ENCODE data around the gene MAPK8.
A peak's percentile ranks its signal among the peaks of the same experiment; 100 is the strongest.
"Not testable (repeated sequence)": the region's sequence is repeated elsewhere in the genome, so short reads cannot be mapped to it uniquely, and the experiment has no call there.

MAPK8 gene

DNA sequence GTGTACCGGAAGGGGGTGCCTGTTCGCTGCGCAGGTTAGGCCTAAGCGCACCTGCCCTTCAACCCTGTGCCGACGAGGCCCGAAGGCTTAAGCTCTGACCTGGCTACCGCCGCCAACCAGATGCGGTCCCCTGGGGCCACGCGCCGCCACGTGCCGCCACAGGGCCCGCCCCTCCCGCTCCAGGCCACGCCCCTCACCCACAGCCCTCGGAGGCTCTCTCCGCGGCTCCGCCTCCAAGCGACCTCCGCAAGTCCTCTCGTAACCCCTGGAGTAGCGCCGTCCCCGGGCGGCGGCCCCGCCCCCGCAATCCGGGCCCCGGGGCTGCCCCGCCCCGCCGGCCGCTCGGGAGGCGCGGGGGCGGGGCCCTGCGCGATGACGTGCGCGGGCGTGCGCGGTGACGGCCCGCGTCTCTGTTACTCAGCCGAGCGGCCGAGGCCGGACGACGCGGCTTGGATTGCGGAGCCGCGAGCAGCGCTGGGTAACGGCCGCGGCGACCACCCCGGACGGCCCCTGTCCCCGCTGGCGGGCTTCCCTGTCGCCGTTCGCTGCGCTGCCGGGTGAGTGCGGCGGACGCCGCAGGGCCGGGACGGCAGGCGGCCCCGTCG is at the start of gene MAPK8:
TSS of gene MAPK8 (plus strand) at position 413 of the 605 bp plus-strand sequence. CDS start 94,984 bp downstream, outside the sequence.
- peak within 1 kb of the TSS; percentile 58 to 94 (median 86) for H3K4me3 ChIP-seq
- peak within 1 kb of the TSS; percentile 78 to 98 (median 92) for H3K27ac ChIP-seq

DNA sequence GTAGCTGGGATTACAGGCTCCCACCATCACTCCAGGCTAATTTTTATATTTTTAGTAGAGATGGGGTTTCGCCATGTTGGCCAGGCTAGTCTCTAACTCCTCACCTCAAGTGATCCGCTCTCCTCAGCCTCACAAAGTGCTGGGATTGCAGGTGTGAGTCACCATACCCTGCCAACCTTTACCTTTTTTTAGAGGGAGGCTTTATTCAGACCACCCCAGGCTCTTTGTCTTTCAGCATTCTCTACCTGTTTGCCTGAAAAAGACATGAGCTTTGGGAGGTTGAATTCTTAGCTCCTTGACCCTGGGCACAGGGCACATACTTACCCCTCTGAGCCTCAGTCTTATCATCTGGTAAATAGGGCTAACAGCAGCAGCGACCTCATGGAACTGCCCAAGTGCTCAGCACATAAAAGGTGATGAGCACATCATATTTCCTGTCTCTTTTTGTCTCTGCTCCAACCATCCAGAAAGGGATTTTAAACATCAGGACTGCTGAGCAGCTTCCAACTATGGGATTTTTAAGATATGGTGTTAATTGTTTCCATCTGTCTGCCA is 49.0 kb upstream of the MAPK8 start:
- Histone ChIP-seq H3K4me3 (no peak overlapping the region), H3K27ac (no peak overlapping the region)

DNA sequence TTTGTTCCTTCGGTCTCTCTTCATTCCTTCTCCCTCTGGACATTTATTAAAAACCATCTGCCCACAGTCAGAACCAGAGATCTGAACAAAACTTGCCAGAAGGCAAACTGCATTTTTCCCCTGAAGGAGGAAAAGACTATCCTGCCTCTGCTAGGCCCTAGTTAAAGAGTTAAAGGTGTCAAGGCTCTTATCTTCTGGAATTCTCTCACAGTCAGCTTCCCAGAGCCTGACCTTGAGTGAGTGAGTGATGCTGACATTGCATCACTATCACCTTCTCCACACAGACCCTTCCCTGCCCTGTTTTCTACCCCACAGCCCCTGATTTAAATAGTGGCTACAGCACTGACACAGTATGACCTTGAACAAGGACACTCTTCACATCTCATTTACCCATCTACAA is 48.4 kb upstream of the MAPK8 start:
- Histone ChIP-seq H3K27ac (no peak overlapping the region), H3K4me3 (no peak overlapping the region)

DNA sequence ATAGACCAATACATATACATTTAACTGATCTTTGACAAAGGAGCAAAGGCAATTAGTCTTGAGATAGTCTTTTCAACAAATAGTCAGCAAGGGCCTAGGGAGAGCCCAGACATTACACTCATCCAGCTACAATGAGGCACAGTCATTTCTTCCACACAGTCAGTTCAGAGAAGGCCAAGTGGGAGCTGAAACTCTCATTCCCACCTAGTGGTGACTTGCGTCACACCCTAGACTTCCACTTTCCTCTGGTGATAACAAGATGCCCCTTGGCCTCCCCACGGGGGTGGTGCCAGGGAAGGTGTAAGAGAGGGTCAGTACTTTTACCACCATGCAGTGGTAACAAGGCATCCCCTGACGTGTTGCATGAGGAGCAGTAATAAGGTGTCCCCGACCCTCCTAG is 39.9 kb upstream of the MAPK8 start:
- no peak overlapping the region for H3K27ac ChIP-seq

DNA sequence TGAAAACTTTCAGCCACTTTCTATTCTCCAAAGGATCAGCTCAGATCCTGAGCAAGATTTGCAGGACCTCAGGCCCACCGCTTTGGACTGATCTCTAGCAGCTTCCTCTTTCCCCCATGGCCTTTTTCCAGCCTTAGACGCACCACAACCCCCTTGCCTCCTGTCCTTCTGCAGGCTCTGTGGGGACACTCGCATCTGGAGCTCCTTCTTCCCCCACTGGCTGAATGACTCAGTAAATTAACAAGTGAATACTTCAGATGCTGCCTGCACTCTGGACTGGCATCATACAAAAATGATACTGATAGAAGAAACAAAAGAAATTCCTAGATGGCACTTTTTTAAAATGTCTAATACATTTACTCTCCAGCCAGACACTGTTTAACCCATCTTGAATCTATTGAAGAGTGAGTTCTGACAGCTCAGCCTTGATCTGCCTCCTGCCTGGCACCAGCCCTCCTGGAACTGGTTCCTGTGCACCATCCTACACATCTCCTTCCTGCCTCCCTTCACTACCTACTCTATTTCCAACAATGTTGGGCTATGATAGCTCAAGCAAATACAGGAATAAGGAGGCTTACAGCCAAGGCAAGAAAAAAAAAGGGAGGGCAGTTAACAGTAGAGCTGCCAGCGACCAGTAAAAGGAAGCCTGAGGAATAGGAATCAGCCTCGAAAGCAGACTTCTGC is 35.3 kb upstream of the MAPK8 start:
- no peak overlapping the region for H3K27ac ChIP-seq
- H3K4me3 ChIP-seq, result no peak overlapping the region

More for the DNA sequence above, 39.9 kb upstream of the MAPK8 start:
- no peak overlapping the region for H3K4me3 ChIP-seq

DNA sequence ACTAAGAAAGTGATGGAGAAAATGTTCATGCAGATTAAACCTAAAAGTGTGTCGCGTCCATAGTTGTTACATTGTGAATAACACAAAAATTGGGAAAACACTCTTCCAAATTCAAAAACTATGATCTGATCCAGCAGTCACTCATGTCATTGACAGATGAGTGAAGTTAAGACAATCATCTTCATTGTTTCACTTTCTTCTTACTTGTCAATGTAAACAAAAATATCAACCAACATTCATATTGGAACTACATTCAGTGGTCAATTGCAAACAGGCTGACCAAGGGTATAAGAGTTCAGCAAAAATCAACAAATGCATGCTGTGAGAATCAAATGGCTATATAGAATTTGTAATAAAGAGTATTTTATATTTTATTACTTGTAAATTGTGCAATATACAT is 33.8 kb upstream of the MAPK8 start:
- Histone ChIP-seq H3K4me3 (no peak overlapping the region), H3K27ac (no peak overlapping the region)

DNA sequence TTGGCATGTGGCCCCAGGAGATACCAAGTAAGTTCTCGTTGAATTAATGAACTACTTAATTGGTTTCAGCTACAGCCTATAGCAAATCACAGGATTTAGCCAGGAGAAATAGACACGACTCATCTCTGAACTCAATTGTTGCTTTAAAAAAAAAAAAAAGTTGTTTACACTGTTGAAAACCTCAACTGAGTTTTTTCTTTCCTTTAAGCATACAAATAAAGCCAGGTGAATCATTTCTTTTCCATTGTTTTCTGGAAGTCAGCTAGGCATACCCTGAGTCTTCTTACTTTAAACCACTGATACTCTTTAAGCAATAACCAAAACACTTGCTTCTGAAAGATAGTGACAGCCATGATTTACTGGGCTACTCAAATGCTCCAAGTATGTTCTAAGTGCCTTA is 32.7 kb upstream of the MAPK8 start:
- Histone ChIP-seq H3K27ac (no peak overlapping the region), H3K4me3 (no peak overlapping the region)

DNA sequence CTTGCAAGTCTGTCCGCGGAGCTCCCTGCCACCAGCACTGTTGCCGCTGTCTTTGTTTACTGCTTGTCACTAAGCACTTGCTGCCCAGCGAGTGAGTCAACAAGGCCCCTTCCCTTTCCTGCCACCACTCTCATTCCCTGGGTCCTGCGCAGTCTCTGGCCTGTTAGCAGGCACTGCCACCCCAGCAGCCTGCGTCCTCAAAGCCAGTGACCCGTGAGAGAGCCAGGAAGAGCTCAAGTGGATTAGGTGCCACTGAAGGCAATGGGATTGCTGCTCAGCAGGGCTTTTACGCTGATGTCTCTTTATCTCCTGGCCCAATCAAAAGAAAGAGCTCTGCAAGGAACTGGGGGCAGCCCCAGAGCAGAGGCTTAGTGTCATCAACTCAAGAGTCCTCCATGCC is 31.8 kb upstream of the MAPK8 start, which contains the start of gene FRMPD2:
TSS of gene FRMPD2 (minus strand) at position 61 of the 400 bp plus-strand sequence. CDS start 129 bp downstream, outside the sequence.
- Histone ChIP-seq H3K27ac (no peak within 1 kb of the TSS), H3K4me3 (no peak within 1 kb of the TSS)

DNA sequence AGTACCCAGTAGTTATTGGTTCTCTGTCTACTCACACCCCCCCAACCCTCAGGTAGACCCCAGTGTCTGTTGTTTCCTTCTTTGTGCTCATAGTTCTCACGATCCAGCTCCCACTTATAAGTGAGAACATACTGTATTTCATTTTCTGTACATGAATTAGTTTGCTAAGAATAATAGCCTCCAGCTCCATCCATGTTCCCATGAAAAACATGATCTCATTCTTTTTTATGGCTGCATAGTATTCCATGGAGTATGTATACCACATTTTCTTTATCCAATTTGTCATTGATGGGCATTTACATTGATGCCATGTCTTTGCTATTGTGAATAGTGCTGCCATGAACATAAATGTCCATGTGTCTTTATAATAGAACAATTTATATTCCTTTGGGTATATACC is 29.4 kb upstream of the MAPK8 start:
- no peak overlapping the region for H3K4me3 ChIP-seq
- no peak overlapping the region for H3K27ac ChIP-seq

DNA sequence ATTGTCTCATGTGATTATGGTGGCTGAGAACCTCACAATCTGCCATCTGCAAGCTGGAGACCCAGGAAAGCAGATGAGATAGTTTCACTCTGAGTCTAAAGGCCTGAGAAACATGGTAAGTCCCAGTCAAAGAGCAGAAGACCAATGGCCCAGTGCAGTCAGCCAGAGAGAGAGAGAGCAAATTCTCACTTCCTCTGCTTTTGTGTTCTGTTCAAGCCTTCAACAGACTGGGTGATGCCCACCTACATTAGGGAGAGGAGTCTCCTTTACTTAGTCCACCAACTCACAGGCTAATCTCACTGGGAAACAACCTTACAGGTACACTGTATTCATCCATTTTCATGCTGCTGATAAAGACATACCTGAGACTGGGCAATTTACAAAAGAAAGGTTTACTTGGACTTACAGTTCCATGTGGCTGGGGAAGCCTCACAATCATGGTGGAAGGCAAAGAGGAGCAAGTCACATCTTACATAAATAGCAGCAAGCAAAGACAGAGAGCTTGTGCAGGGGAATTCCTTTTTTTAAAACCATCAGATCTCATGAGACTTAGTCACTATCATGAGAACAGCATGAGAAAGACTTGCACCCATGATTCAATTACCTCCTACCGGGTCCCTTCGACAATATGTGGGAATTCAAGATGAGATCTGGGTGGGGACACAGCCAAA is 27.3 kb upstream of the MAPK8 start:
- Histone ChIP-seq H3K27ac (no peak overlapping the region), H3K4me3 (no peak overlapping the region)

DNA sequence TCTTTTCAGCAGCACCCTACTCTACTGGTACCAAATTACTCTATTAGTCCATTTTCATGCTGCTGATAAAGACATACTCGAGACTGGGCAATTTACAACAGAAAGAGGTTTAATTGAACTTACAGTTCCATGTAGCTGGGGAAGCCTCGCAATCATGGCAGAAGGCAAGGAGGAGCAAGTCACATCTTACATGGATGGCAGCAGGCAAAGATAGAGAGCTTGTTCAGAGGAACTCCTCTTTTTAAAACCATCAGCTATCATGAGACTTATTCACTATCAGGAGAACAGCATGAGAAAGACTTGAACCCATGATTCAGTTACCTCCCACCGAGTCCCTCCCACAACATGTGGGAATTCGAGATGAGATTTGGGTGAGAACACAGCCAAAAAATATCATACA is 24.8 kb upstream of the MAPK8 start:
- not testable (repeated sequence) for H3K27ac ChIP-seq, H3K4me3 ChIP-seq

DNA sequence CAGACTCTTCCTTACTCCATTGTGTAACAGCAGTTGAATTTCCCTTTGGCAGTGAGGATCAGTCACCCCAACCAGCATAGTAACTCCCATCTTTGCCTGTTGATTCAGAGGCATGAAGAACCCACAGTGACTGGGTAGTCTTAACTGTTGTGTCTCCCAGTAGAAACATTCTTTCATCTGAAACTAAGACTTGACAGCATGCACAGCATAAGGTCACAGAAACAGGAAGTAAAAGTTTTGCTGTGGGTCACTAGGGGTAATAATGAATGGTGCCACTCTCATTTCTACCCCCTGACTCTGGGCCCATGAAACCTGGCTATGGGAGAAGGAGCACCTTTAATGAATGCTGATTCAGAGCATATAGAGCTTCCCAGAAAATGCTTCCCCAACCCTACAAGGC is 23.6 kb upstream of the MAPK8 start:
- no peak overlapping the region for H3K27ac ChIP-seq
- H3K4me3 ChIP-seq, result no peak overlapping the region

DNA sequence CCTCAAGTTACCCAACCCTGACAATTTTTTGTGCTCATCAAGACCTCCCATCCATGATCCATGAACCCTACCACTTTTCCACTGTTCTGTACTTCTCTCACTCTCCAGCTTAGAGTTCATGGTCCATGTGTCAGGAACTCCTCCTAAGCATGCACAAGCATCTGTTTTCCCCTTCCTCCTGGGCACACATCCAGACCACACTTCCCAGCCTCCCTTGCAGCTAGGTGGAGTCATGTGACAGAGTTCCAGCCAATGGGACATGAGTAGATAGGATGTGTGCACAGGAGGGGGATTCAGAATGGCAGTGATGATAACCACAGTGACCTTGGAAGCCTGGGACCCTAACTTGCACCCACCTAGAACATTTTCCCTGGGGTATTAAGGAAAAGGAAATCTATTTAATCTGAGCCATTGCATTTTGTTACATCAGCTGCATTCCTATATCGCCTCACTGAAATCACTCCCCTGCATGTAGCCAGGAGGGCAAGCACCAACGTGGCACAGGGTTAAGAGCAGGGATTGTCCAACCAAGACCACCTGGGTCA is 22.4 kb upstream of the MAPK8 start:
- Histone ChIP-seq H3K27ac (no peak overlapping the region), H3K4me3 (no peak overlapping the region)

DNA sequence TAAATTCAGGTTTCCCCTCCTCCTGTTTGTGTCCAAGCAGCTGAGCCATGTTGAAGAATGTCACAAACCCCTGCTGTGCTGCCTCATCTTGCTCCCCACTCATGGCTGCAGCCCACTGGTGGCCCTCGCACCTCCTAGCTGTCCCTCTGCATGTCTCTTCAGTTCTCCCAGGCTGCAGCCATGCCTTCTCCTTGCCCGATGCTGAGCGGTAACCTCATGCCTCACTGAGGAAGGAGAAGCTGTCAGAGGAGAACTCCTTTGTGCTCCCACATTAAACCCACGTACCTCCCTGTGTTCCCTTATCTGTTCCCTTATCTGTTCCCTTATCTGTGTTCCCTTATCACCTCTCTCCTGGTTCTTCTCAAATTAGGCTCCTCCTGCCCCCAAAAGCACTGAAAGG is 21.7 kb upstream of the MAPK8 start:
- H3K4me3 ChIP-seq, result no peak overlapping the region
- no peak overlapping the region for H3K27ac ChIP-seq

DNA sequence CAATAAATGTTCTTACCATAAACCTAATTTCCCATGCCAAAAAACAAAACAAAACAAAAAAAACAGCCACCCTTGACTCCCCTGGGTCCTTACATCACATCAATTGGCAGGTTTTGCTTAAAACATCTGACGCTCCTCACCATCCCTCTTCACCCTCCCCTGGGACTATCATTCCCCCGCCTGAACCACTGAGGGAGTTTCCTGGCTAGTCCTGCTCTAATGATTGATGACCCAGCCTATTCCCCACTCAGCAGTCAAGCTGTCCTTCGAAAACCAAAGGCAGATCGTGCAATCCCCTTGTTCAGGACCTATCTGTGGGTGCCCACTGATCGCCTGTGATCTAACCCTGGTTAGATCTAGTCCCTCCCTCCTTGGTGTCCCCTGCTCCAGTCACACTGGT is 20.8 kb upstream of the MAPK8 start:
- no peak overlapping the region for H3K27ac ChIP-seq
- H3K4me3 ChIP-seq, result no peak overlapping the region

DNA sequence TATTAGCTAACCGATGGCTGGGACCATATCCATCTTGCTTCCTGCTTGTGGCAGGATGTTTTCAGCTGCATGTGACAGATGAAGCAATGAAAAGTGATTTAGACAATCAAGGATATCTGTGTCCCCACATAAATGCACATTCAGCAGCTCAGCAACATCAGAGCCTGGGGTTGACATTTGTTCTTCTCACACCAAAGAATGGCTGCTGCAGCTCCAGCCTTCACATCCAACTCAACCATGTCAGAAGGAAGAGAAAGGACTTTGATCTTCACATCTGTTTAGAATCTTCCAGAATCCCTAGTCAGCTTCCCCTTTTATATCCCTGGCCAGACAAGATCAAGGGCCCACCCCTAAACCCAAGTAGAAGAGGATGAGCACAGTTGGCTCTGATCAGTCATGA is 20.1 kb upstream of the MAPK8 start:
- Histone ChIP-seq H3K27ac (no peak overlapping the region), H3K4me3 (no peak overlapping the region)

DNA sequence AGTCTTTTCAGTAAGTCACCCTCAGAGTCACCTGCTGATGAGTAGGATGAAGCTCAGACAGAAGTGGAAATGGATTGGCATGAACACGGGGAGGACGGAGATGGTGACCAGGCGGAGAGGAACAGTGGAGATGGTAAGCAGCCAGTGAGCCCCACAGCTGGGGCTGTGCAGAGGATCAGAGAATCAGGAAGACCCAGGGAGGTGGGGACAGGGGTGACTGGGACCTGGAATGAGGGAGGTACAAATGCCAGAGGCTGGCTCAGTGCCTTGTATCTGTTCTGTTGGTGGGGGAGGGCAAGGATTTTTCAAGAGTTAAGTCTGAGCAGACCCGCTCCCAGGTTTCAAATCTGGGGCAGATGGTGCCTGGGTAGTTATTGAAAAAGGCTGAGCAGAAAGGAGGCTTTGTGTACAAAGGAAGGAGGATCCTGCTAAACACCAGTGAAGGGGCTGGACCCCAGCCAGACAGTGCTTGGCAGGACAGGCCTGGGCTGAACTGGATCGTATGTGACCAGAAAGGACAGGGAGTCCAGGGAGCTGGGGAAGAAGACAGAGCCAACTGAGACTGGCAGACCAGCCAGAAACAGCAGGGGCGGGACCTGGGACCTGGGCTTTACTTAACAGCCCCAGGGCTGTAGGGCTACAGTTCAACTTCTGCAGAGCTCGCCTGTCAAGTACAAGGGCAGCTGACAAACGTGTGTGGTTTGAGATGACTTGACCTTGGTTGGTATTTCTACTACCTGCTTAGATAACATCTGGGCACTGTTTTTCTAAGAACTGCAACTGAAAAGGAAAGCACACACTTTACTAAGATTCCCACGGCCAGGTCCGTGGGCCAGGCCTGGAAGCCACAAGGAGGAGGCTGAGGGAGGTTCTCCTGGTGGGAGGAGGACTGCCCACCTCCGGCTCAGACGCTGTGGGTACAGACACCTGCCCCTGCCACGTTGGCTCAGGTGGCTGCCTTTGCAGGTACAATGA is 18.8 kb upstream of the MAPK8 start:
- Histone ChIP-seq H3K4me3 (no peak overlapping the region), H3K27ac (no peak overlapping the region)

DNA sequence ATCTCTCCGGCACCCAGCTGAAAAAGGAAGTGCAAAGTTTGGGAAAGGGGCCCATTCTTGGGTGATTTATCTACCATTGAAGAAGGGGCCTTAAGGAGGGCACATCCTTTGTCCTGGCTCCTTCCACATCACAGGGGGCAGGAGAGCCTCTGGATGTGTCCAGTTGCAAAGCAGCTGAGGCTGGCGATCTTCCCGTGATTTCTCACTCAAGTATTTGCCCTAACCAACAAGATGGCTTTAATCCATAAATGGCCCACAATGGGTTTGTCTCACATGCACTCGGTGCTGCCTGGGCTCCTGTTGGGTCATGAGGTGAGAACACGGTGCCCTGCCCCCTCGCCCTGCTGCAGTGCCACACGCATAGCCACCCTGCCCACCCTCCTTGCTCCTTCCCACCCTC is 17.8 kb upstream of the MAPK8 start:
- H3K27ac ChIP-seq, result no peak overlapping the region
- H3K4me3 ChIP-seq, result no peak overlapping the region

DNA sequence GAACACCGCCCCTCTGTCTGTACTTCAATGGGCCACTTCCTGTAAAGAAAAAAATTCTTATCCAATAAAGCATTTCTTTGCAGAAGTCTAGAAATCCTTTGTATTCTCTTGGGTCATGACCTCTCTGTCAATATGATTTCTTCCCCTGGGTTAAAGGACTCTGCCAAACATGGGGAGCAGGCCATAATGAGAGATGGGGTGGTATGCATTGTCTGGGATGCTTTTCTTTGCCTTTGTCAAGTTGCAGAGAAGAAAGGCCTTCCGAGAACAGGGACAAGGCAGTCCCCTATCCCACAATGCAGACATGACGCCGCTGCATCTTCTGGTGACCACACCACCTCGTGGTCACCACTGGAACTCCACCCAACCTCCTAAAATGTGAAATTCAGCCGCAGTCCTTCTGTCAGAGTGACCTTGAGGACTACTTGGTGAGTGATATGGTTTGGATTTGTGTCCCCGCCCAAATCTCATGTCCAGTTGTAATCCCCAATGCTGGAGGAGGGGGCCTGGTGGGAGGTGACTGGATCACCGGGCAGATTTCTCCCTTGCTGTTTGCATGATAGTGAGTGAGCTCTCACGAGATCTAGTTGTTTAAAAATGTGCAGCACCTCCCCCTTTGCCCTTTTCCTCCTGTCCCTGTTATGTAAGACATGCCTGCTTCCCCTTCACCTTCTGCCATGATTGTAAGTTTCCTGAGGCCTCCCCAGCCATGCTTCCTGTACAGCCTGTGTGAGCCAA is 16.8 kb upstream of the MAPK8 start:
- Histone ChIP-seq H3K27ac (no peak overlapping the region), H3K4me3 (no peak overlapping the region)
